MCF 10A (cell line): ENCODE data around the gene RAB31. TPM values are rescaled to one million over a fixed set of nuclear protein-coding genes. Genes with fewer than 3 reads are reported as not detected.

Experiments
- BruUV-seq: library from RNA; stranded (reverse); fragments of 400-500 nt; replicated peaks from 2 replicates; lab custom pipeline; 2021; lab: Mats Ljungman, UMichigan
- CTCF ChIA-PET: fragments of 300-600 bp; sonication (Branson Sonifier 250); formaldehyde crosslinking; extraction: SDS; loops from one replicate; lab custom pipeline; 2021; ENCODE audit warnings: antibody characterized with exemption, inconsistent platforms; lab: Yijun Ruan, JAX
- POLR2A ChIA-PET: fragments of 300-600, 350-650 bp; sonication (Branson Sonifier 250); formaldehyde crosslinking; extraction: SDS; loops from one replicate; lab custom pipeline; 2020; ENCODE audit warnings: antibody characterized with exemption, inconsistent platforms; lab: Yijun Ruan, JAX
- DNase-seq: peaks from one replicate; pipeline ENCODE4 v3.0.0-alpha.2; 2018; ENCODE audit not compliant: unreplicated experiment
- H3K27ac Mint-ChIP-seq: one replicate; pipeline ENCODE4 v1.8.0; 2022; ENCODE audit warnings: mild to moderate bottlenecking, low read depth, mixed read lengths; ENCODE audit not compliant: unreplicated experiment
- H3K27me3 Mint-ChIP-seq: one replicate; pipeline ENCODE4 v1.8.0; 2022; ENCODE audit warnings: mixed read lengths; ENCODE audit not compliant: insufficient read depth, unreplicated experiment
- H3K36me3 Mint-ChIP-seq: one replicate; pipeline ENCODE4 v1.8.0; 2022; ENCODE audit warnings: mild to moderate bottlenecking, moderate library complexity, mixed read lengths; ENCODE audit not compliant: insufficient read depth, unreplicated experiment
- H3K4me1 Mint-ChIP-seq: one replicate; pipeline ENCODE4 v1.8.0; 2022; ENCODE audit warnings: mixed read lengths; ENCODE audit not compliant: insufficient read depth, unreplicated experiment
- H3K4me3 Mint-ChIP-seq: one replicate; pipeline ENCODE4 v1.8.0; 2022; ENCODE audit warnings: mild to moderate bottlenecking, moderate library complexity, mixed read lengths; ENCODE audit not compliant: unreplicated experiment
- H3K9me3 Mint-ChIP-seq: one replicate; pipeline ENCODE4 v1.8.0; 2022; ENCODE audit warnings: mixed read lengths; ENCODE audit not compliant: unreplicated experiment
- CTCF ChIP-seq: fragments of 200-600 bp; IDR thresholded peaks from one replicate; pipeline ENCODE4 v1.8.0; 2022; ENCODE audit warnings: antibody characterized with exemption, mild to moderate bottlenecking; ENCODE audit not compliant: unreplicated experiment
- intact Hi-C: fragments of 100-400 bp; cut with micrococcal nuclease; formaldehyde crosslinking; loops from 2 replicates; pipeline ENCODE4 v1.14.1; 2022
- total RNA-seq: library from RNA; stranded (reverse); gene quantifications from 2 replicates; pipeline ENCODE4 v1.2.3, GENCODE V29; 2022

Gene RAB31
- total RNA-seq, 1 experiment from 2014 or later = 6.1 TPM

DNA sequence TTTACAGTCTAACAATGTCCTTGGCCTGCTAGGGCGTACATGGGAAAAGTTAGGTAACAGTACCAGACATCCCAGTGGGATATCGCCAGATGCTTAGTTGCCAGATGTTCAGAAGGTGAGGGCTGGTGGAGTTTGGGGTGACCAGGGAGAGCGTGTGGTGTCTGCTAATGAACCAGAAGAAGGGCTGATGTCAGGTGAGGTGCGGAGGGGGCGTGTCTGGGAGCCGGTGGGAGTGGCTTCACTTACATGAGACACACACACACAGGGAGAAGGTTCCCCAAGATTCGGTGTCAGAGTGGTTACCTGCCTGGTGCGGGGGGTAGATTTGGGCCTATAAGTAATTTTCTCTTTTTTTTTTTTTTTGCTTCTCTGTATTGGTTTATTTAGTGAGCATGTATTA lies 12.2 kb downstream of the RAB31 start:
- CTCF ChIA-PET = interaction anchor here (1.0 kb wide), 1 partner anchor 154 kb away, joined by 3 read pairs; no protein-coding TSS in a partner anchor
- H3K4me3 Mint-ChIP-seq = no peak overlapping the region
- H3K27ac Mint-ChIP-seq = no peak overlapping the region
- no peaks in the 10 kb centered on the region for H3K9me3 Mint-ChIP-seq
- DNase-seq = no peak
- H3K27me3 Mint-ChIP-seq = no peaks in the 10 kb centered on the region
- no TSS peak for BruUV-seq
- peaks cover 24% of the 10 kb centered on the region for H3K4me1 Mint-ChIP-seq
- POLR2A ChIA-PET = no interaction called here
- no peaks in the 10 kb centered on the region for H3K36me3 Mint-ChIP-seq
- no peak for TF ChIP-seq CTCF
- intact Hi-C loops = loop anchor here (5.0 kb wide), 1 partner anchor 108 kb away; the partner anchor contains the start of gene PPP4R1

DNA sequence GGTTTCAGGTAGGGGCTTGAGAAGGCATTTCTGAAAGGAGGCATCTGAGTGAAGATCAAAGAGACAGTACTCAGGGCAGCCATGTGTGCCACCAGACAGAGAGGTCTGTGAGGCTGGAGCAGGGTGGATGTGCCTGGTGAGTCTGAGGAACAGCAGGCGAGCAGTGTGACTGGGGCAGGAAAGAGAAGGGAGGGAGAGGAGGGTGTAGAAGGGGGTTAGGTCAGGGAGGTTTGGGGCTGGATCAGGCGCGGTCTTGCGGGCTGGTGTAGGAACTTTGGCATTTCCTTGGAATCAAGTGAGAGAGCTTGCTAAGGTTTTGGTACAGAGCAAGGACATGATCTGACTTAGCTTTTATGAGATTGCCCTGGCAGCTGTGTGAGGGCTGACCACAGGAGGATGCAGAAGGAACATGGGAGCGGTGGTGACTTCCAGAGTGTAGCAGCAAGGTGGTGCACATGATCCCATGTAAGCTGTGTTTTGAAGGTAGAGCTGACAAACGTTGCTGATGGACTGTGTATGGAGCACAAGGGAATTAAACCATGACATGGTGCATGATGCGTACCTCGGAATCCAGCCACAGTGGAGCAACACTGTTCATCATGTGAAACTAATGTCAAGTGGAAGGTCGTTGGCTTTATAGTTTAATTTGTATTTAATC lies 13.9 kb downstream of the RAB31 start:
- ChIA-PET CTCF (interaction anchor here (0.5 to 2.3 kb wide), 11 partner anchors 9 to 184 kb away, joined by 3 to 18 read pairs (median 4); no protein-coding TSS in a partner anchor), POLR2A (interaction anchor here (0.7 to 1.2 kb wide), 5 partner anchors 83 to 680 kb away, joined by 3 to 4 read pairs (median 4); no protein-coding TSS in a partner anchor)
- DNase-seq = no peak
- no peak overlapping the region for H3K27ac Mint-ChIP-seq
- no peak for TF ChIP-seq CTCF
- H3K4me1 Mint-ChIP-seq = peaks cover 24% of the 10 kb centered on the region
- no TSS peak for BruUV-seq
- H3K9me3 Mint-ChIP-seq = no peaks in the 10 kb centered on the region
- H3K4me3 Mint-ChIP-seq = no peak overlapping the region
- no peaks in the 10 kb centered on the region for H3K36me3 Mint-ChIP-seq
- intact Hi-C loops = loop anchor here (2.0 to 5.0 kb wide), 2 partner anchors 110 to 147 kb away; partner anchors contain the start of gene PPP4R1
- H3K27me3 Mint-ChIP-seq = no peaks in the 10 kb centered on the region

- peak; percentile 67 for DNase-seq
- no TSS peak for BruUV-seq
- no peaks in the 10 kb centered on the region for H3K9me3 Mint-ChIP-seq
- H3K4me3 Mint-ChIP-seq = no peak overlapping the region
- CTCF ChIA-PET = interaction anchor here (0.5 to 2.3 kb wide), 20 partner anchors 8 to 246 kb away, joined by 3 to 18 read pairs (median 3); no protein-coding TSS in a partner anchor
- TF ChIP-seq CTCF = peak; percentile 20
- intact Hi-C loops = loop anchor here (2.0 to 5.0 kb wide), 2 partner anchors 110 to 148 kb away; partner anchors contain the start of gene PPP4R1
- H3K4me1 Mint-ChIP-seq = peaks cover 24% of the 10 kb centered on the region
- POLR2A ChIA-PET = interaction anchor here (0.6 to 1.2 kb wide), 6 partner anchors 15 to 681 kb away, joined by 3 to 5 read pairs (median 4); no protein-coding TSS in a partner anchor
- H3K36me3 Mint-ChIP-seq = no peaks in the 10 kb centered on the region
- no peaks in the 10 kb centered on the region for H3K27me3 Mint-ChIP-seq
- H3K27ac Mint-ChIP-seq = no peak overlapping the region
Measured at GRCh38 chr18:9722691-9723090, 14.6 kb downstream of the RAB31 start.
